Chondrocyte (in vitro differentiated cells): ENCODE results near the gene MIP. TPM values are rescaled to one million over a fixed set of nuclear protein-coding genes. Genes with fewer than 3 reads are reported as not detected.

Source experiments
- DNase-seq: peaks from one replicate; pipeline ENCODE4 v3.0.0; 2021; ENCODE audit warnings: mixed read lengths, low spot score
- H3K27ac Mint-ChIP-seq: one replicate; pipeline ENCODE4 v1.8.0; 2021; ENCODE audit warnings: mild to moderate bottlenecking, moderate library complexity, mixed read lengths; ENCODE audit not compliant: unreplicated experiment
- H3K27me3 Mint-ChIP-seq: 2 replicates; pipeline ENCODE4 v1.8.0; 2021; ENCODE audit warnings: low read depth, mixed read lengths
- H3K36me3 Mint-ChIP-seq: 2 replicates; pipeline ENCODE4 v1.8.0; 2021; ENCODE audit warnings: low read depth, mixed read lengths
- H3K4me1 Mint-ChIP-seq: 2 replicates; pipeline ENCODE4 v1.8.0; 2021; ENCODE audit warnings: low read depth, mild to moderate bottlenecking, mixed read lengths
- H3K4me3 Mint-ChIP-seq: one replicate; pipeline ENCODE4 v1.8.0; 2021; ENCODE audit warnings: mild to moderate bottlenecking, moderate library complexity, mixed read lengths; ENCODE audit not compliant: unreplicated experiment
- H3K9me3 Mint-ChIP-seq: 2 replicates; pipeline ENCODE4 v1.8.0; 2021; ENCODE audit warnings: low read depth, mixed read lengths
- total RNA-seq: library from RNA; stranded (reverse); gene quantifications from 3 replicates; pipeline ENCODE4 v1.2.1, GENCODE V29; 2021
- TF ChIP-seq, protein P1 (sequence below): fragments of 200-600 bp; sonication (generic); IDR thresholded peaks from 2 replicates; pipeline ENCODE4 v1.5.0; 2021; ENCODE audit warnings: antibody characterized with exemption, mild to moderate bottlenecking, moderate library complexity

The MIP gene
- total RNA-seq, 1 donor from 2014 or later: not detected

DNA sequence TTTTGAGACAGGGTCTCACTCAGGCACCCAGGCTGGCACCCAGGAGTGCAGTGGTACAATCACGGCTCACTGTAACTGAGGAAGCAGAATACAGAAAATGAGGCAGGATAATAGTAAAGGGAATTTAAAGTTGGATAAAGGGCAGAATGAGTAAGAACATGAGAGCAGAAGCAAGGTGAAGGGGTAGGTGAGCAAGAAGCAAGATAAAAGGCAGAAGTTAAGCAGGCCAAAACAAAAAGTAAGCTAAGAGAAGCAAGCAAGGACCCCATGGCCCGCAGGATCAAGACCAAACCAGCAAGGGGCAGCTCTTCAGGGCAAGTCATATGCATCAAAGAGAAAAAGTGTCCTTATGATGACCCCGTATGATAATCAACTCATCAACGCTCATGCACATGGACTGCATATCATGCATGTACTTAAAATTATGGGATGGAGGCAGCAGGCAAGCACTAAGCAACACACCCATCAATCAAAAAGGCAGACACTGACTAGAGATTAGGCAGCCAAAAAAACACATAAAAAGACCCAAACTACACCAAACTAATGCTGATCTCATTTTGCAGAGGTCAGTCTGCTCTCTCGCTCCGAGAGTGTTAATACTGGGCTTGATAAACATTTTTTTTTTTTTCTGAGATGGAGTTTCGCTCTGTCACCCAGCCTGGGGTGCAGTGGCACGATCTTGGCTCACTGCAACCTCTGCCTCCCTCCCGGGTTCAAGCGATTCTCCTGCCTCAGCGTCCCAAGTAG lies 16.9 kb downstream of the MIP start:
- no peaks in the 10 kb centered on the region for H3K9me3 Mint-ChIP-seq
- H3K4me1 Mint-ChIP-seq: no peaks in the 10 kb centered on the region
- H3K27ac Mint-ChIP-seq: no peak overlapping the region

DNA sequence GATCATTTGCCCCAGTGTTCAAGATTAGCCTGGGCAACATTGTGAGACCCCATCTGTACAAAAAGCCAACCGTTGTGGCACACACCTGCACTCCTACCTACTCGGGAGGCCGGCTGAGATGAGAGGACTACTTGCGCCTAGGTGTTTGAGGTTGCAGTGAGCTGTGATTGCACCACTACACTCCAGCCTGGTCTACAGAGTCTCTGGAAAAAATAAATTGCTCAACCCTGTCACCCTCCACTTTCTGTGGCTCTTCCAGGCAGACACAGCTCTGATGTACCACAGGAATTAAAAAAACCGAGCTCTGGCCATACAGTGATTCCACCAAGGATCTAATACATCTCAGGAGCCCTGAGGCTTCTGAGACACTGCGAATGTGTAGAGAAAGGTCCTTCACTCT lies 19.6 kb downstream of the MIP start:
- Mint-ChIP-seq H3K27me3 (no peaks in the 10 kb centered on the region), H3K36me3 (peaks cover 5% of the 10 kb centered on the region), H3K4me3 (no peak overlapping the region), H3K27ac (no peak overlapping the region), H3K4me1 (no peaks in the 10 kb centered on the region), H3K9me3 (no peaks in the 10 kb centered on the region)
- TF ChIP-seq, protein P1, sequence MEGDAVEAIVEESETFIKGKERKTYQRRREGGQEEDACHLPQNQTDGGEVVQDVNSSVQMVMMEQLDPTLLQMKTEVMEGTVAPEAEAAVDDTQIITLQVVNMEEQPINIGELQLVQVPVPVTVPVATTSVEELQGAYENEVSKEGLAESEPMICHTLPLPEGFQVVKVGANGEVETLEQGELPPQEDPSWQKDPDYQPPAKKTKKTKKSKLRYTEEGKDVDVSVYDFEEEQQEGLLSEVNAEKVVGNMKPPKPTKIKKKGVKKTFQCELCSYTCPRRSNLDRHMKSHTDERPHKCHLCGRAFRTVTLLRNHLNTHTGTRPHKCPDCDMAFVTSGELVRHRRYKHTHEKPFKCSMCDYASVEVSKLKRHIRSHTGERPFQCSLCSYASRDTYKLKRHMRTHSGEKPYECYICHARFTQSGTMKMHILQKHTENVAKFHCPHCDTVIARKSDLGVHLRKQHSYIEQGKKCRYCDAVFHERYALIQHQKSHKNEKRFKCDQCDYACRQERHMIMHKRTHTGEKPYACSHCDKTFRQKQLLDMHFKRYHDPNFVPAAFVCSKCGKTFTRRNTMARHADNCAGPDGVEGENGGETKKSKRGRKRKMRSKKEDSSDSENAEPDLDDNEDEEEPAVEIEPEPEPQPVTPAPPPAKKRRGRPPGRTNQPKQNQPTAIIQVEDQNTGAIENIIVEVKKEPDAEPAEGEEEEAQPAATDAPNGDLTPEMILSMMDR: no peak
- DNase-seq: no peak

More for the DNA sequence above, 16.9 kb downstream of the MIP start:
- Mint-ChIP-seq H3K4me3 (no peak overlapping the region), H3K27me3 (no peaks in the 10 kb centered on the region), H3K36me3 (peaks cover 2% of the 10 kb centered on the region)
- no peak for DNase-seq
- TF ChIP-seq, protein P1: no peak

DNA sequence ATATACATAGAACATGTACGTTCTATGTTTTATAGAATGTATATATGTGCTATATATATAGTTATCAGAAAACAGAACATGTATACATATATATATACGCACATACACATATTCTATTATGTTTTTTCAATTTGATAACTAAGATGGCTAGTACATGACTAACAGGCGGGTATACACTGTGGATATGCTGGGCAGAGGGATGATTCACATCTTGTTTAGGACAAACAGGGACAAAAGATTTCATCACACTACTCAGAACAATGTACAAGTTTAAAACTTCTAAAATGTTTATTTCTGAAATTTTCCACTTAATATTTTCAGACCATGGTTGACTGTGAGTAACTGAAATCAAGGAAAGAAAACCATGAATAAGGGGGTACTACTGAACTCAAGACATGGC lies 22.6 kb downstream of the MIP start:
- TF ChIP-seq, protein P1: no peak
- Mint-ChIP-seq H3K36me3 (peaks cover 16% of the 10 kb centered on the region), H3K4me3 (no peak overlapping the region), H3K4me1 (no peaks in the 10 kb centered on the region), H3K27ac (no peak overlapping the region), H3K27me3 (no peaks in the 10 kb centered on the region), H3K9me3 (no peaks in the 10 kb centered on the region)
- DNase-seq: no peak

DNA sequence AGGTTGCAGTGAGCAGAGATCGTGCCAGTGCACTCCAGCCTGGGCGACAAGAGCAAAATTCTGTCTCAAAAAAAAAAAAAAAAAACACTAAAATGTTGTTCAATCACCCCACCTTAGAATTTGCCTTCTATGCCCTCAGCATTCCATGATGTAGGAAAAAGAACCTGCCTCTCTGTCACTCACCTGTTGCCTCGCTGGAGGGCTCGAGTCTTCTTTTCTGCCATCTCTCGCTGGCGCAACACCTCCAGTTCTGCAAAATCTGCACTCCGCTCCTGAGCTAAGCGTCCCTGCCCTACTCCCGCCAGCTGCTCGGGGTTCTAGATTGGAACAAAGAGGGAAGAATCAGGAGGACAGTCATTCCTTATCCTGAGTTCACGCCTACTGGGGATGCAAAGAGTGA lies 23.2 kb downstream of the MIP start:
- Mint-ChIP-seq H3K27ac (no peak overlapping the region), H3K27me3 (no peaks in the 10 kb centered on the region), H3K9me3 (no peaks in the 10 kb centered on the region), H3K4me3 (no peak overlapping the region), H3K36me3 (peaks cover 16% of the 10 kb centered on the region), H3K4me1 (no peaks in the 10 kb centered on the region)
- TF ChIP-seq, protein P1: no peak
- DNase-seq: no peak

DNA sequence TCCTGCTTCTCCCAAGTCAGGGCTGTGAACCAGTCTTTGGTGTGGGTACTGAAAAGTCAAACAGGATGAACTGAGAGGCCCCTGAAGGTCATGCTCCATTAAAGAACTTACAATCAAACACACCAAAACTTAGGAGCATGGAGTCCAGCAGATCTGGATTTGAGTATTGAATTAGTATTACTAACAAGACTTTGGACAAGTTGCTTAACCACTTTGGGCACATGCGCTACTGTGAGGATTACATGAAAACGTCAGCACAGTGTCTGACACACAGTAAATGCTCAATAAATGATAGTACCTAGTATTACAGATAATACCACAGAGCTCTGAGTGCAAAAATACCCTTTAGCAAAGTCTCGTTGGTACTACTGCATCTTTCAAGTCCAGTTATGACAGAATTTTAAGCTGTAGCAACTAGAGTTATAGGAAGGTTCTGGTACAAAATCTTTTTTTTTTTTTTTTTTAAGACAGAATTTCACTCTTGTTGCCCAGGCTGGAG lies 28.5 kb downstream of the MIP start:
- TF ChIP-seq, protein P1: no peak
- H3K27me3 Mint-ChIP-seq: no peaks in the 10 kb centered on the region
- no peak for DNase-seq
- no peak overlapping the region for H3K27ac Mint-ChIP-seq
- no peaks in the 10 kb centered on the region for H3K4me1 Mint-ChIP-seq
- peaks cover 18% of the 10 kb centered on the region for H3K36me3 Mint-ChIP-seq
- no peaks in the 10 kb centered on the region for H3K9me3 Mint-ChIP-seq
- no peak overlapping the region for H3K4me3 Mint-ChIP-seq
